Measurements from ENCODE around the gene POLE. TPM values are rescaled to one million over a fixed set of nuclear protein-coding genes. Genes with fewer than 3 reads are reported as not detected.

The POLE gene
- total RNA-seq, 1 experiment from 2014 or later: 147 TPM

DNA sequence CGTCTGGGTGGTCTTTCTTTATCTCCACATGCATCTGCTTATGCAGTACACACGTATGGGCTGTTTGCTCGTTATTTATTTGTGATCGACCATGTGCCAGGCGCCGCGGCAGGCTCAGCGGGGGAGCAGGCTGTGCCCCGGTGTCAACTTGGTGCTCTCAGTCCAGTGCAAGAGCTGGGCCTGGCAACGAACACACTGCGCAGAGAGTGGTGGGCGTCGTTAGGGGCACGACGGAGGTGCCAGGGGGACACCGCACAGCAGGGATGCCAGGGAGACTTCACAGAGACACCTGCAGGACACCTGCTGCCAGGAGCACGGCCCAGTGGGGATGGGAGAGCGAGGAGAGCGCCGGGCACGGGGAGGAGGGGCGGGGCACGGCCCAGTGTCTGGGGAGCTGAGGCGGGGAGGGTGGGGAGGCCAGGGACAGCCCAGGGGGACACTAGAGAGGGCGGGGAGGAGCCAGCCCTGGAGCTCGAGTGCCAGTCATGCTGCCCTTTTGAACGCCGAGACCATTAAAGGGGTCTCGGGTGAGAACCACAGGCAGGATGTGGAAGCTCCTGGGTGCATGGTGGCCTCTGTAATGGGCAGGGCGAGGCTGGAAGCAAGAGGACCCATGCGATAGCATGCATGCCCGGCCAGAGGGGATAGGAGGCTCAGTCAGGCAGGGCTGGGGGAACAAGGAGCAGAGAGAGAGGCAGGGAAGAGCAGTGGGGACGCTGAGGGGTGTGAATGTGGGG lies 76.1 kb downstream of the POLE start:
- no peaks in the 10 kb centered on the region for H3K4me1 Mint-ChIP-seq
- peaks cover 21% of the 10 kb centered on the region for H3K27me3 ChIP-seq (ENCODE audit: insufficient read depth, low read length)
- TF ChIP-seq, protein P1, sequence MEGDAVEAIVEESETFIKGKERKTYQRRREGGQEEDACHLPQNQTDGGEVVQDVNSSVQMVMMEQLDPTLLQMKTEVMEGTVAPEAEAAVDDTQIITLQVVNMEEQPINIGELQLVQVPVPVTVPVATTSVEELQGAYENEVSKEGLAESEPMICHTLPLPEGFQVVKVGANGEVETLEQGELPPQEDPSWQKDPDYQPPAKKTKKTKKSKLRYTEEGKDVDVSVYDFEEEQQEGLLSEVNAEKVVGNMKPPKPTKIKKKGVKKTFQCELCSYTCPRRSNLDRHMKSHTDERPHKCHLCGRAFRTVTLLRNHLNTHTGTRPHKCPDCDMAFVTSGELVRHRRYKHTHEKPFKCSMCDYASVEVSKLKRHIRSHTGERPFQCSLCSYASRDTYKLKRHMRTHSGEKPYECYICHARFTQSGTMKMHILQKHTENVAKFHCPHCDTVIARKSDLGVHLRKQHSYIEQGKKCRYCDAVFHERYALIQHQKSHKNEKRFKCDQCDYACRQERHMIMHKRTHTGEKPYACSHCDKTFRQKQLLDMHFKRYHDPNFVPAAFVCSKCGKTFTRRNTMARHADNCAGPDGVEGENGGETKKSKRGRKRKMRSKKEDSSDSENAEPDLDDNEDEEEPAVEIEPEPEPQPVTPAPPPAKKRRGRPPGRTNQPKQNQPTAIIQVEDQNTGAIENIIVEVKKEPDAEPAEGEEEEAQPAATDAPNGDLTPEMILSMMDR (conservative IDR thresholded peaks at IDR 0.05): no peak
- H3K27ac ChIP-seq (ENCODE audit: insufficient read length, low read depth, low read length): no peak overlapping the region
- H2BK20ac ChIP-seq (ENCODE audit: low read depth, low read length, poor library complexity, severe bottlenecking): no peak overlapping the region
- no peak overlapping the region for H3K4ac ChIP-seq (ENCODE audit: low read depth, low read length)
- no peaks in the 10 kb centered on the region for H3K4me1 ChIP-seq (ENCODE audit: insufficient read depth, low read length)
- no peak overlapping the region for H4K8ac ChIP-seq (replicated peaks; ENCODE audit: insufficient read length, low read depth, low read length)
- no peaks in the 10 kb centered on the region for H3K79me2 ChIP-seq (ENCODE audit: insufficient read depth, low read length)
- no peak overlapping the region for H4K5ac ChIP-seq (ENCODE audit: insufficient read length, low read depth, low read length)
- H2BK15ac ChIP-seq (ENCODE audit: low read depth, low read length): no peak overlapping the region
- no peak overlapping the region for H3K56ac ChIP-seq (ENCODE audit: insufficient read length, low read depth, low read length)
- no peak overlapping the region for H3K14ac ChIP-seq (ENCODE audit: insufficient read depth, low read length)
- no peak overlapping the region for H2AK5ac ChIP-seq (ENCODE audit: insufficient read length, low read length)
- H2BK12ac ChIP-seq (ENCODE audit: insufficient read length, low read depth, low read length): no peak overlapping the region
- H3K79me1 ChIP-seq (ENCODE audit: insufficient read depth, low read depth, low read length, poor library complexity, severe bottlenecking): no peaks in the 10 kb centered on the region
- no peak overlapping the region for H3K18ac ChIP-seq (ENCODE audit: insufficient read length, low read depth, low read length)
- no peak overlapping the region for H2AFZ ChIP-seq (ENCODE audit: low read length)
- no peak overlapping the region for H3K9ac ChIP-seq (ENCODE audit: extremely low read depth, insufficient read length, low read length)
- H3K9me3 ChIP-seq (ENCODE audit: control insufficient read depth, low read depth, low read length): peaks cover 10% of the 10 kb centered on the region
- no peak for DNase-seq
- H2BK5ac ChIP-seq (ENCODE audit: insufficient read length, low read length): no peak overlapping the region
- no peaks in the 10 kb centered on the region for H4K20me1 ChIP-seq (ENCODE audit: control insufficient read depth, insufficient read depth, insufficient read length)
- no peak overlapping the region for H3K27ac Mint-ChIP-seq
- peaks cover 0 to 4% (median 3%) of the 10 kb centered on the region in 3 experiments; a peak in 3 of 7 replicates for H3K36me3 Mint-ChIP-seq (ENCODE audit: insufficient read depth in 1 of 3, low read depth in 3 of 3)
- H3K4me2 ChIP-seq (ENCODE audit: insufficient read depth, insufficient read length, low read length): no peak overlapping the region
- no CpG with 5 or more reads among the region's 33 CpGs for WGBS (ENCODE audit: extremely low coverage, insufficient read length, low lambda C conversion rate)
- H3K23ac ChIP-seq (ENCODE audit: insufficient read length, low read depth, low read length): no peak overlapping the region
- no peak overlapping the region for H3K4me3 Mint-ChIP-seq
- no peak overlapping the region for H3T11ph ChIP-seq (ENCODE audit: low read length)
- H3K9me3 Mint-ChIP-seq: peaks cover 20 to 21% of the 10 kb centered on the region in 2 experiments
- peaks cover 100% of the 10 kb centered on the region for H3K27me3 Mint-ChIP-seq (ENCODE audit: low read depth)
- H2BK120ac ChIP-seq (ENCODE audit: low read depth, low read length, poor library complexity, severe bottlenecking): no peak overlapping the region
- H4K91ac ChIP-seq (ENCODE audit: insufficient read length, low read depth, low read length): no peak overlapping the region
- no peaks in the 10 kb centered on the region for H3K23me2 ChIP-seq (ENCODE audit: insufficient read length, low read depth, low read length, poor library complexity, severe bottlenecking)

All from H9 (cell line).